HepG2 (cell line): ENCODE data around the gene PPP1CA. TPM values are rescaled to one million over a fixed set of nuclear protein-coding genes. Genes with fewer than 3 reads are reported as not detected.
A peak's percentile ranks its signal among the peaks of the same experiment; 100 is the strongest.

Source experiments
- FOXK2 ChIP-seq: fragments of 450-650 bp; IDR thresholded peaks from 2 replicates; pipeline ENCODE4 v1.6.1; 2016
- IRF2 ChIP-seq: IDR thresholded peaks from 2 replicates; pipeline ENCODE4 v1.6.1; 2018; ENCODE audit warnings: missing genetic modification reagents, missing compliant biosample characterization
- MEIS2 ChIP-seq: sonication (generic); formaldehyde crosslinking; IDR thresholded peaks from 2 replicates; pipeline ENCODE4 v1.9.0; 2021; ENCODE audit warnings: mild to moderate bottlenecking, missing genetic modification reagents
- MTF1 ChIP-seq: sonication (generic); formaldehyde crosslinking; IDR thresholded peaks from 2 replicates; pipeline ENCODE4 v1.5.0; 2020; ENCODE audit warnings: missing genetic modification reagents
- NBN ChIP-seq: fragments of 450-650 bp; conservative IDR thresholded peaks from 2 replicates; pipeline ENCODE4 v1.6.1; 2017
- PHF5A ChIP-seq: IDR thresholded peaks from one replicate; pipeline ENCODE4 v1.6.1; 2018; ENCODE audit warnings: low read depth, missing genetic modification reagents; ENCODE audit not compliant: unreplicated experiment
- PPARG ChIP-seq: conservative IDR thresholded peaks from 2 replicates; pipeline ENCODE4 v1.6.1; 2016; ENCODE audit warnings: missing biosample characterization, missing genetic modification reagents
- SKIL ChIP-seq: sonication (generic); formaldehyde crosslinking; IDR thresholded peaks from 2 replicates; pipeline ENCODE4 v1.8.0; 2022; ENCODE audit warnings: missing genetic modification reagents, mild to moderate bottlenecking, moderate library complexity, borderline replicate concordance
- ZFP37 ChIP-seq: sonication (generic); formaldehyde crosslinking; IDR thresholded peaks from 2 replicates; pipeline ENCODE4 v1.4.0; 2020; ENCODE audit warnings: missing genetic modification reagents, borderline replicate concordance
- ZNF503 ChIP-seq: sonication (generic); formaldehyde crosslinking; IDR thresholded peaks from 2 replicates; pipeline ENCODE4 v1.4.0; 2020; ENCODE audit warnings: missing genetic modification reagents
- ZNF766 ChIP-seq: sonication (generic); formaldehyde crosslinking; IDR thresholded peaks from 2 replicates; pipeline ENCODE4 v1.5.0; 2020; ENCODE audit warnings: missing genetic modification reagents, borderline replicate concordance
- ZSCAN29 ChIP-seq: sonication (generic); formaldehyde crosslinking; conservative IDR thresholded peaks from 2 replicates; pipeline ENCODE4 v1.4.0; 2020; ENCODE audit warnings: mild to moderate bottlenecking, missing genetic modification reagents
- polyA plus RNA-seq, 8 experiments: library from polyadenylated mRNA; depleted of rRNA in 3 of 8; stranded (reverse) in 7 of 8; unstranded in 1 of 8; fragments of >200 nt; fragmentation: Illumina TruSeq in 4 of 8; extraction: Trizol in 4 of 8; gene quantifications; 2 replicates each; pipeline versions ENCODE4 v1.2.1 to v1.2.3, GENCODE V29; 2011 to 2016; ENCODE audit warnings: low read depth in 4 of 8, missing spikeins in 1 of 8, mixed read lengths in 1 of 8; ENCODE audit not compliant: insufficient read depth in 1 of 8
- total RNA-seq, 5 experiments: library from RNA; depleted of rRNA; stranded (reverse); fragments of >200 nt; fragmentation: Illumina TruSeq; extraction: Trizol; gene quantifications; 2 replicates each; pipeline ENCODE4 v1.2.3, GENCODE V29; 2016; ENCODE audit warnings: low read depth in 1 of 5
- TF ChIP-seq, protein P1 (sequence below): sonication (generic); formaldehyde crosslinking; IDR thresholded peaks from 2 replicates; pipeline ENCODE4 v1.5.1; 2020; ENCODE audit warnings: missing genetic modification reagents, mild to moderate bottlenecking, borderline replicate concordance

The PPP1CA gene
- total and polyA plus RNA-seq, 2 of the 13 experiments (the other 11 are each of a cell fraction or from before 2014, with no cell fraction given), result 149 to 170 TPM

DNA sequence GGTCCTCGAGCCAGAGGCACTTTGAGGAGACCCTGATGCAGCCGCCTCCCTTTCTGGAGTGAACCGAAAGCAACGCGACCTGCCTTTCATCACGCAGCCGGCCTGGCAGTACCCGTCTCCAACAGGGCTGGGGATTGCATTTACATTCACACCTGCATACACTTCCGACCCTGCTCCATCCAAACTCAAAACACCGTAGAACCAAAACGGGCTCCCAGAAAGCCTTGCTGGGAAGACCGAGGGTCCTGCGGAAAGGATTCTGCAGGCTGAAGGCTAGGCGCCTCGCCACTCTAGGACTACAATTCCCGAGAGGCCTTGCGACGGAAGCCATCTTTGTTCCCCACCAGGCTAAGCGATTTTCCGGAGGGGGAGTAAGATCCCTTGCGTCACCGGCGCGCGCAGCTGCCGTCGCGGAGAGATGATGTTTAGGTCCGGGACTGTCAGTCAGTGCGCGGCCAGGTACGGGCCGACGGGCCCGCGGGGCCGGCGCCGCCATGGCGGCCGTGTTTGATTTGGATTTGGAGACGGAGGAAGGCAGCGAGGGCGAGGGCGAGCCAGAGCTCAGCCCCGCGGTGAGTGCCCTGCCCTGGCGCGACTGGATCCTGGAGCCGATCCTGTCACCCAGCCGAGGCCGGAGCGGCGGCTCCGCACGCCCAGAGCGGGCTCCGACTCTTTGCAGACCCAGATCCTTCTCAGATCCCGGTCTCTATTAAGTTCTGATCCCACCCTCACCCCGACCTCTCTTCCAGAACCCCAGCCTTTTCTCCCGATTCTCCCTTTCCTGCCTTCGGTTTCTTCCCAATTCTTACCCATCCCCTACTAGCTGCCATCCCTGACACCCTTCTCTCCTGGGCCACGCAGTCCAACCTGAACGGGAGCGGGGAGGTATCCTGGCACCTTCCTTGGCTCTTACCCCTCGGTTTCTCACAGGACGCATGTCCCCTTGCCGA, 26.7 kb upstream of the PPP1CA start, which contains the start of gene RPS6KB2 (continued):
- no peak for TF ChIP-seq SKIL (CRISPR knock-in tag)
- peak; percentile 75; the same call in 1 of the 2 replicates for TF ChIP-seq ZNF766 (CRISPR knock-in tag)
- TF ChIP-seq PPARG, result 0 out of 2 replicates have a peak, but pooled peaks have one; percentile 29
- peak; percentile 21; the same call in 1 of the 2 replicates for TF ChIP-seq FOXK2
- peak; percentile 56; the same call in 1 of the 2 replicates for TF ChIP-seq MTF1 (CRISPR knock-in tag)
- TF ChIP-seq PHF5A (CRISPR knock-in tag), result peak; percentile 39
- TF ChIP-seq ZFP37 (CRISPR knock-in tag), result 0 out of 2 replicates have a peak, but pooled peaks have one; percentile 85
- TF ChIP-seq, protein P1, sequence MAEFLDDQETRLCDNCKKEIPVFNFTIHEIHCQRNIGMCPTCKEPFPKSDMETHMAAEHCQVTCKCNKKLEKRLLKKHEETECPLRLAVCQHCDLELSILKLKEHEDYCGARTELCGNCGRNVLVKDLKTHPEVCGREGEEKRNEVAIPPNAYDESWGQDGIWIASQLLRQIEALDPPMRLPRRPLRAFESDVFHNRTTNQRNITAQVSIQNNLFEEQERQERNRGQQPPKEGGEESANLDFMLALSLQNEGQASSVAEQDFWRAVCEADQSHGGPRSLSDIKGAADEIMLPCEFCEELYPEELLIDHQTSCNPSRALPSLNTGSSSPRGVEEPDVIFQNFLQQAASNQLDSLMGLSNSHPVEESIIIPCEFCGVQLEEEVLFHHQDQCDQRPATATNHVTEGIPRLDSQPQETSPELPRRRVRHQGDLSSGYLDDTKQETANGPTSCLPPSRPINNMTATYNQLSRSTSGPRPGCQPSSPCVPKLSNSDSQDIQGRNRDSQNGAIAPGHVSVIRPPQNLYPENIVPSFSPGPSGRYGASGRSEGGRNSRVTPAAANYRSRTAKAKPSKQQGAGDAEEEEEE (CRISPR knock-in tag), result no peak
- peak; percentile 88 for TF ChIP-seq ZNF503 (CRISPR knock-in tag)
- TF ChIP-seq IRF2 (CRISPR knock-in tag), result peak; percentile 98
- TF ChIP-seq ZSCAN29 (CRISPR knock-in tag), result no peak; the same call in 1 of the 2 replicates
- no peak for TF ChIP-seq NBN
- peak; percentile 94 for TF ChIP-seq MEIS2
